Measurements from ENCODE around the gene HS6ST3.

DNA sequence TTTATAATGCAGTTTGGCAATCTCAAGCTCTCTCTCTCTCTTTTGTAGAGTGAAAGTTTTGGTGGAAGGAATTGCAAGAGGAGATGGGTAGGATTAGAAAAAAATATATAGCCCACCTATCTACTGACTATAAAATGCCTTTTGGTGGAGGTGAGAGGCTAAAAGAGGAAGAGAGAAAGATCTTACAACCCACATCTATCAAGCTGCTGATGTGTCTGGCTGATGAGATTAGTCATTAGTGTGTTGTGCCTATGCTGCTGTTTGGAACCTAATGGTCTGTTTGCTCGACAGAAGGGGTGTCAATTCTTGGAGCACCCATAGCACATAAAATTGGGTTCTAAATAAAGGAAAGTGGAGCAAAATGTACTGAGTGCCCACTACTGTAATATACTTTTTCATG is 411.0 kb downstream of the HS6ST3 start:
- no peak for TF ChIP-seq SIN3A (IDR thresholded peaks at IDR 0.05; ENCODE audit: borderline replicate concordance, low read depth, low read length)
- no peak for TF ChIP-seq EZH2 (conservative IDR thresholded peaks at IDR 0.05; ENCODE audit: low read depth, low read length)
